ENCODE measurements around the gene GPSM3. TPM values are rescaled to one million over a fixed set of nuclear protein-coding genes. Genes with fewer than 3 reads are reported as not detected.

Gene GPSM3
- total RNA-seq, 1 experiment from 2014 or later, result 10.4 TPM

GRCh38 chr6:32170294-32170693 lies 22.1 kb downstream of the GPSM3 start:
- Histone ChIP-seq H4K20me1 (ENCODE audit: insufficient read depth) (no peaks in the 10 kb centered on the region), H3K4me2 (no peak overlapping the region), H3K79me2 (ENCODE audit: low read depth) (peaks cover 13% of the 10 kb centered on the region), H3K4me3 (no peak overlapping the region), H3F3A (ENCODE audit: insufficient read depth, low read depth) (peaks cover 14% of the 10 kb centered on the region; the same call in 1 of the 2 replicates), H3K9me2 (ENCODE audit: insufficient read depth) (no peaks in the 10 kb centered on the region), H3K4me1 (replicated peaks; ENCODE audit: insufficient read depth) (peaks cover 15% of the 10 kb centered on the region), H3K27ac (no peak overlapping the region), H3K9me3 (ENCODE audit: insufficient read depth, low read depth) (no peaks in the 10 kb centered on the region), H3K27me3 (ENCODE audit: insufficient read depth, low read depth) (no peaks in the 10 kb centered on the region), H2AFZ (no peak overlapping the region), H3K36me3 (ENCODE audit: low read depth) (no peaks in the 10 kb centered on the region)
- ChIA-PET CTCF (no interaction called here), POLR2A (ENCODE audit: unreplicated experiment) (no interaction called here)
- TF ChIP-seq CTCF (conservative IDR thresholded peaks at IDR 0.05) (no peak), EZH2 (IDR thresholded peaks at IDR 0.05; ENCODE audit: low read depth) (no peak)
- no TSS peak for BruUV-seq (replicated peaks)
- DNase-seq, result no peak
- intact Hi-C loops (cut with micrococcal nuclease; ENCODE audit: unreplicated experiment), result loop anchor here (10.0 kb wide), 1 partner anchor 505 kb away; the partner anchor contains the start of genes C6orf47, CSNK2B, GPANK1 and LY6G5B

- ChIA-PET POLR2A (ENCODE audit: unreplicated experiment) (interaction anchor here (0.6 kb wide), 2 partner anchors 33 to 271 kb away, joined by 3 to 18 read pairs; no protein-coding TSS in a partner anchor), CTCF (interaction anchor here (1.2 kb wide), 1 partner anchor 18 kb away, joined by 5 read pairs; no protein-coding TSS in a partner anchor)
- Histone ChIP-seq H3F3A (ENCODE audit: insufficient read depth, low read depth) (peaks cover 17% of the 10 kb centered on the region; the same call in 1 of the 2 replicates), H2AFZ (no peak overlapping the region), H3K4me2 (no peak overlapping the region), H3K27ac (no peak overlapping the region), H3K27me3 (ENCODE audit: insufficient read depth, low read depth) (no peaks in the 10 kb centered on the region), H3K4me3 (no peak overlapping the region), H3K9me3 (ENCODE audit: insufficient read depth, low read depth) (no peaks in the 10 kb centered on the region), H3K36me3 (ENCODE audit: low read depth) (no peaks in the 10 kb centered on the region), H3K79me2 (ENCODE audit: low read depth) (no peaks in the 10 kb centered on the region), H3K9me2 (ENCODE audit: insufficient read depth) (no peaks in the 10 kb centered on the region), H3K4me1 (replicated peaks; ENCODE audit: insufficient read depth) (0 out of 2 replicates have a peak, but pooled peaks cover 7% of the 10 kb centered on the region), H4K20me1 (ENCODE audit: insufficient read depth) (no peaks in the 10 kb centered on the region)
- DNase-seq, result no peak
- no peak for TF ChIP-seq EZH2 (IDR thresholded peaks at IDR 0.05; ENCODE audit: low read depth)
- no peak for TF ChIP-seq CTCF (conservative IDR thresholded peaks at IDR 0.05)
- TSS peak; percentile 29 for BruUV-seq (replicated peaks)
- intact Hi-C loops (cut with micrococcal nuclease; ENCODE audit: unreplicated experiment), result no loop called here
These were observed 23.4 kb downstream of the GPSM3 start for GRCh38 chr6:32168807-32169591.

- intact Hi-C loops (cut with micrococcal nuclease; ENCODE audit: unreplicated experiment), result no loop called here
- H3K27me3 ChIP-seq (ENCODE audit: insufficient read depth, low read depth), result no peaks in the 10 kb centered on the region
- H3F3A ChIP-seq (ENCODE audit: insufficient read depth, low read depth), result peaks cover 17% of the 10 kb centered on the region; the same call in 1 of the 2 replicates
- no peak overlapping the region for H2AFZ ChIP-seq
- no peaks in the 10 kb centered on the region for H3K79me2 ChIP-seq (ENCODE audit: low read depth)
- H4K20me1 ChIP-seq (ENCODE audit: insufficient read depth), result no peaks in the 10 kb centered on the region
- no peaks in the 10 kb centered on the region for H3K9me3 ChIP-seq (ENCODE audit: insufficient read depth, low read depth)
- no peak overlapping the region for H3K4me2 ChIP-seq
- BruUV-seq (replicated peaks), result no TSS peak
- H3K27ac ChIP-seq, result no peak overlapping the region
- no peaks in the 10 kb centered on the region for H3K36me3 ChIP-seq (ENCODE audit: low read depth)
- 0 out of 2 replicates have a peak, but pooled peaks cover 6% of the 10 kb centered on the region for H3K4me1 ChIP-seq (replicated peaks; ENCODE audit: insufficient read depth)
- DNase-seq, result no peak
- POLR2A ChIA-PET (ENCODE audit: unreplicated experiment), result no interaction called here
- H3K4me3 ChIP-seq, result no peak overlapping the region
- TF ChIP-seq CTCF (conservative IDR thresholded peaks at IDR 0.05) (no peak), EZH2 (IDR thresholded peaks at IDR 0.05; ENCODE audit: low read depth) (no peak)
- CTCF ChIA-PET, result interaction anchor here (1.2 kb wide), 1 partner anchor 17 kb away, joined by 5 read pairs; no protein-coding TSS in a partner anchor
- no peaks in the 10 kb centered on the region for H3K9me2 ChIP-seq (ENCODE audit: insufficient read depth)
These were observed 24.1 kb downstream of the GPSM3 start for GRCh38 chr6:32168350-32168749.

Data from PC-9 (cell line).